A549 treated with ZK216348 at 1 μM for 4 hours (cell line): ENCODE results near the gene CDADC1. TPM values are rescaled to one million over a fixed set of nuclear protein-coding genes. Genes with fewer than 3 reads are reported as not detected.

Source experiments
- total RNA-seq: library from RNA; stranded (reverse); fragments of 200-300 nt; extraction: Qiagen RNA extraction; gene quantifications from 5 replicates; pipeline ENCODE4 v1.2.3, GENCODE V29; 2022; ENCODE audit warnings: low read depth

CDADC1 gene
- 6.7 to 10.6 TPM (median 7.7 TPM) in 5 replicates for total RNA-seq

GRCh38 chr13:49247643-49248621, at the start of gene CDADC1:
CDADC1 (plus strand) TSS chr13:49247925; CDS start chr13:49248038, 113 bp downstream.

GRCh38 chr13:49220036-49220855, 27.5 kb upstream of the CDADC1 start, which contains the start of gene MLNR:
MLNR (plus strand) TSS chr13:49220338; CDS start chr13:49220338, 0 bp downstream.

Other genes with a start within 250 kb of the CDADC1 start
- gene MLNR, start 27.6 kb upstream of the CDADC1 start, total RNA-seq = 0.29 to 0.89 TPM (median 0.76 TPM) in 5 replicates
- 1.7 to 2.8 TPM (median 2.1 TPM) in 5 replicates for gene CAB39L, start 196.1 kb downstream of the CDADC1 start, total RNA-seq
- 1.2 to 2.4 TPM (median 1.9 TPM) in 5 replicates for gene SETDB2, start 196.3 kb downstream of the CDADC1 start, total RNA-seq
- 5.5 to 8.0 TPM (median 7.6 TPM) in 5 replicates for gene PHF11, start 248.0 kb downstream of the CDADC1 start, total RNA-seq